Type B pancreatic cell (in vitro differentiated cells): ENCODE measurements around the gene LCN2. TPM values are rescaled to one million over a fixed set of nuclear protein-coding genes. Genes with fewer than 3 reads are reported as not detected.
"Not testable (repeated sequence)": the region's sequence is repeated elsewhere in the genome, so short reads cannot be mapped to it uniquely, and the experiment has no call there.

Source experiments
- DNase-seq: peaks from one replicate; pipeline ENCODE4 v3.0.0; 2021; ENCODE audit warnings: mixed read lengths; ENCODE audit not compliant: unreplicated experiment; ENCODE audit errors: extremely low spot score
- H3K27ac Mint-ChIP-seq: 2 replicates; pipeline ENCODE4 v1.8.0; 2021; ENCODE audit warnings: mild to moderate bottlenecking, mixed read lengths
- H3K27me3 Mint-ChIP-seq: 2 replicates; pipeline ENCODE4 v1.8.0; 2021; ENCODE audit warnings: mixed read lengths
- H3K36me3 Mint-ChIP-seq: 2 replicates; pipeline ENCODE4 v1.8.0; 2021; ENCODE audit warnings: mixed read lengths
- H3K4me1 Mint-ChIP-seq: one replicate; pipeline ENCODE4 v1.8.0; 2021; ENCODE audit warnings: mixed read lengths; ENCODE audit not compliant: unreplicated experiment
- H3K4me3 Mint-ChIP-seq: 2 replicates; pipeline ENCODE4 v1.8.0; 2021; ENCODE audit warnings: mild to moderate bottlenecking, mixed read lengths
- H3K9me3 Mint-ChIP-seq: 2 replicates; pipeline ENCODE4 v1.8.0; 2021; ENCODE audit warnings: mixed read lengths
- total RNA-seq: library from RNA; stranded (reverse); gene quantifications from 2 replicates; pipeline ENCODE4 v1.2.1, GENCODE V29; 2021; ENCODE audit warnings: low replicate concordance
- TF ChIP-seq, protein P1 (sequence below): fragments of 200-600 bp; sonication (generic); conservative IDR thresholded peaks from 2 replicates; pipeline ENCODE4 v1.5.0; 2021; ENCODE audit warnings: antibody characterized with exemption, mild to moderate bottlenecking

The LCN2 gene
- total RNA-seq, 1 donor from 2014 or later: 10.7 TPM

GRCh38 chr9:128106181-128106939 lies 42.9 kb upstream of the LCN2 start:
- Mint-ChIP-seq H3K4me1 (peaks cover 7% of the 10 kb centered on the region), H3K36me3 (peaks cover 18% of the 10 kb centered on the region), H3K9me3 (no peaks in the 10 kb centered on the region), H3K27ac (peak overlapping the region; percentile 67), H3K4me3 (no peak overlapping the region), H3K27me3 (no peaks in the 10 kb centered on the region)
- TF ChIP-seq, protein P1, sequence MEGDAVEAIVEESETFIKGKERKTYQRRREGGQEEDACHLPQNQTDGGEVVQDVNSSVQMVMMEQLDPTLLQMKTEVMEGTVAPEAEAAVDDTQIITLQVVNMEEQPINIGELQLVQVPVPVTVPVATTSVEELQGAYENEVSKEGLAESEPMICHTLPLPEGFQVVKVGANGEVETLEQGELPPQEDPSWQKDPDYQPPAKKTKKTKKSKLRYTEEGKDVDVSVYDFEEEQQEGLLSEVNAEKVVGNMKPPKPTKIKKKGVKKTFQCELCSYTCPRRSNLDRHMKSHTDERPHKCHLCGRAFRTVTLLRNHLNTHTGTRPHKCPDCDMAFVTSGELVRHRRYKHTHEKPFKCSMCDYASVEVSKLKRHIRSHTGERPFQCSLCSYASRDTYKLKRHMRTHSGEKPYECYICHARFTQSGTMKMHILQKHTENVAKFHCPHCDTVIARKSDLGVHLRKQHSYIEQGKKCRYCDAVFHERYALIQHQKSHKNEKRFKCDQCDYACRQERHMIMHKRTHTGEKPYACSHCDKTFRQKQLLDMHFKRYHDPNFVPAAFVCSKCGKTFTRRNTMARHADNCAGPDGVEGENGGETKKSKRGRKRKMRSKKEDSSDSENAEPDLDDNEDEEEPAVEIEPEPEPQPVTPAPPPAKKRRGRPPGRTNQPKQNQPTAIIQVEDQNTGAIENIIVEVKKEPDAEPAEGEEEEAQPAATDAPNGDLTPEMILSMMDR: no peak
- no peak for DNase-seq

DNA sequence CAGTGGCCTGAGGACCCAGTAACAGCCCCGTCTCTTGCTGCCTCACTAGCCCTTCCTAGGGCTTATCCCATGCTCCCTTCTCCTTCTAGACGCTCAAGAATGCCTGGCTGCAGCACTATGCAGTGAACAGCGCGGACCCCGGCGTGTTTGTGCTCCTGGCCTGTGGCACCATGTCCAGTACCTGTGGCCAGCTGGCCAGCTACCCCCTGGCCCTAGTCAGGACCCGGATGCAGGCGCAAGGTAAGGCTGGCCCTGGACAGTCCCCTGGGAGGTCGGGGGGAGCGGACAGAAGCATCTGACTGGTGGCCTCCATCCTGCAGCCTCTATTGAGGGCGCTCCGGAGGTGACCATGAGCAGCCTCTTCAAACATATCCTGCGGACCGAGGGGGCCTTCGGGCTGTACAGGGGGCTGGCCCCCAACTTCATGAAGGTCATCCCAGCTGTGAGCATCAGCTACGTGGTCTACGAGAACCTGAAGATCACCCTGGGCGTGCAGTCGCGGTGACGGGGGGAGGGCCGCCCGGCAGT lies 42.2 kb upstream of the LCN2 start:
- Mint-ChIP-seq H3K9me3 (no peaks in the 10 kb centered on the region), H3K36me3 (peaks cover 15% of the 10 kb centered on the region), H3K27ac (peak overlapping the region; percentile 51), H3K4me1 (peaks cover 7% of the 10 kb centered on the region), H3K4me3 (no peak overlapping the region), H3K27me3 (no peaks in the 10 kb centered on the region)
- TF ChIP-seq, protein P1: no peak
- no peak for DNase-seq

GRCh38 chr9:128107468-128108268 lies 41.6 kb upstream of the LCN2 start:
- Mint-ChIP-seq H3K27ac (peak overlapping the region; percentile 54), H3K9me3 (no peaks in the 10 kb centered on the region), H3K36me3 (peaks cover 12% of the 10 kb centered on the region), H3K4me3 (no peak overlapping the region), H3K4me1 (peaks cover 7% of the 10 kb centered on the region), H3K27me3 (no peaks in the 10 kb centered on the region)
- TF ChIP-seq, protein P1: no peak
- no peak for DNase-seq

GRCh38 chr9:128108269-128109049 lies 40.8 kb upstream of the LCN2 start:
- H3K27me3 Mint-ChIP-seq: no peaks in the 10 kb centered on the region
- peak overlapping the region; percentile 47 for H3K4me3 Mint-ChIP-seq
- H3K27ac Mint-ChIP-seq: peak overlapping the region; percentile 78
- peaks cover 7% of the 10 kb centered on the region for H3K4me1 Mint-ChIP-seq
- no peak for DNase-seq
- TF ChIP-seq, protein P1: no peak
- no peaks in the 10 kb centered on the region for H3K9me3 Mint-ChIP-seq
- H3K36me3 Mint-ChIP-seq: peaks cover 12% of the 10 kb centered on the region

DNA sequence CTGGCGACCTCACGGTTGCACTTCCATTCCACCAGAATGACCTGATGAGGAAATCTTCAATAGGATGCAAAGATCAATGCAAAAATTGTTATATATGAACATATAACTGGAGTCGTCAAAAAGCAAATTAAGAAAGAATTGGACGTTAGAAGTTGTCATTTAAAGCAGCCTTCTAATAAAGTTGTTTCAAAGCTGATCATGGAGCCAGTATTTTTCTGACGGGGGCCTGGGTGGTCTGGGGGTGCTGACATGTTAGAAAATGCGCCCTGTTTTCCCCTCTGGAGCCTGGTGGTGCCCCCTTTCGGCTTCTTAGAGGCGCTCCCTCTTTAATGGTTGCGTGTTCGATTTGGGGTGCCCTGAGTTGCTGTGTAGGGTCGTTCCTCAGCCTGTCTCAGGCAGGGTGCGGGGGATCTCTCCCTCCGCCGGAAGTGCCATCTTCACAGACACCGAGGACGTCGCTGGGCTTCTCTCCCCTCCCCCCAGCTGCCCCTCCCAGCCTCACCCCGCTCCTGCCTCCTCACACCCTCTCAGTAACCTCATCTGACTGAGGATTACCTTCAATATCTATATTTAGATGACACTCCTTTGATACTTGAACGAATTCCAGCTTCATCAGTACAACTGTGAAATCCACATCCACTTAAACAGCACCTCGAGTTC lies 40.1 kb upstream of the LCN2 start:
- H3K27ac Mint-ChIP-seq: peak overlapping the region; percentile 78

DNA sequence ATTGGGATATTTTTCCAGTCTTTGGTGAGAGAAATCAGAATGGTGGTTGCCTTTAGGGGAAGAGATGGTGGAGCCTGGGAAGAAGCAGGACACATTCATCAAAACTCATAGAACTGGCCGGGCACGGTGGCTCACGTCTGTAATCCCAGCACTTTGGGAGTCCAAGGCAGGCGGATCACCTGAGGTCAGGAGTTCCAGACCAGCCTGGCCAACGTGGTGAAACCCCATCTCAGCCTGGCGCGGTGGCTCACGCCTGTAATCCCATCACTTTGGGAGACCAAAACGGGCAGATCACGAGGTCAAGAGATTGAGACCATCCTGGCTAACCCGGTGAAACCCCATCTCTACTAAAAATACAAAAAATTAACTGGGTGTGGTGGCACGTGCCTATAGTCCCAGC lies 37.5 kb upstream of the LCN2 start:
- H3K4me1 Mint-ChIP-seq, H3K27me3 Mint-ChIP-seq, DNase-seq, H3K9me3 Mint-ChIP-seq, H3K4me3 Mint-ChIP-seq, H3K27ac Mint-ChIP-seq: not testable (repeated sequence)
- peaks cover 15% of the 10 kb centered on the region for H3K36me3 Mint-ChIP-seq

More for the DNA sequence above, 40.1 kb upstream of the LCN2 start:
- Mint-ChIP-seq H3K4me1 (peaks cover 7% of the 10 kb centered on the region), H3K27me3 (no peaks in the 10 kb centered on the region), H3K4me3 (peak overlapping the region; percentile 47), H3K9me3 (no peaks in the 10 kb centered on the region), H3K36me3 (peaks cover 15% of the 10 kb centered on the region)
- TF ChIP-seq, protein P1: no peak
- DNase-seq: no peak
